AG04450 (cell line): Measurements from ENCODE around the gene PTGDS. TPM values are rescaled to one million over a fixed set of nuclear protein-coding genes. Genes with fewer than 3 reads are reported as not detected.

Source experiments
- CTCF ChIA-PET: fragments of 300-600, 350-600 bp; formaldehyde crosslinking; extraction: SDS; loops from one replicate; lab custom pipeline; 2022; ENCODE audit warnings: antibody characterized with exemption, inconsistent platforms; lab: Charles Lee
- POLR2A ChIA-PET: fragments of 350-600 bp; formaldehyde crosslinking; extraction: SDS; loops from one replicate; lab custom pipeline; 2021; ENCODE audit warnings: antibody characterized with exemption, inconsistent platforms; lab: Yijun Ruan, JAX
- DNase-seq: peaks from one replicate; pipeline ENCODE4 v3.0.0-alpha.2; 2011; ENCODE audit warnings: low read depth, low spot score
- H3K27ac ChIP-seq: one replicate; pipeline ENCODE4 v1.5.1; 2012; ENCODE audit warnings: low read depth, low read length, control low read depth
- H3K27me3 ChIP-seq: one replicate; pipeline ENCODE4 v1.6.0; 2012; ENCODE audit warnings: low read length; ENCODE audit not compliant: control insufficient read depth, insufficient read depth
- H3K4me3 ChIP-seq: 2 replicates; pipeline ENCODE4 v1.5.1; 2011; ENCODE audit warnings: mild to moderate bottlenecking, low read depth, low read length, control low read depth
- H3K9me3 ChIP-seq: 2 replicates; pipeline ENCODE4 v1.5.1; 2012; ENCODE audit warnings: low read length; ENCODE audit not compliant: control insufficient read depth, insufficient read depth
- polyA plus RNA-seq: library from polyadenylated mRNA; depleted of rRNA; stranded (reverse); fragments of >200 nt; gene quantifications from 2 replicates; pipeline ENCODE4 v1.2.3, GENCODE V29; 2011
- TF ChIP-seq, protein P1 (sequence below): IDR thresholded peaks from 2 replicates; pipeline ENCODE4 v1.5.1; 2011; ENCODE audit warnings: low read depth, low read length, control low read depth, inconsistent platforms

The PTGDS gene
- polyA plus RNA-seq, 1 experiment = 7.8 TPM

GRCh38 chr9:136994888-136995230, 17.6 kb downstream of the PTGDS start:
- ChIA-PET POLR2A (no interaction called here), CTCF (no interaction called here)
- Histone ChIP-seq H3K27me3 (no peaks in the 10 kb centered on the region), H3K27ac (no peak overlapping the region), H3K9me3 (peaks cover 12% of the 10 kb centered on the region), H3K4me3 (no peak overlapping the region)
- TF ChIP-seq, protein P1, sequence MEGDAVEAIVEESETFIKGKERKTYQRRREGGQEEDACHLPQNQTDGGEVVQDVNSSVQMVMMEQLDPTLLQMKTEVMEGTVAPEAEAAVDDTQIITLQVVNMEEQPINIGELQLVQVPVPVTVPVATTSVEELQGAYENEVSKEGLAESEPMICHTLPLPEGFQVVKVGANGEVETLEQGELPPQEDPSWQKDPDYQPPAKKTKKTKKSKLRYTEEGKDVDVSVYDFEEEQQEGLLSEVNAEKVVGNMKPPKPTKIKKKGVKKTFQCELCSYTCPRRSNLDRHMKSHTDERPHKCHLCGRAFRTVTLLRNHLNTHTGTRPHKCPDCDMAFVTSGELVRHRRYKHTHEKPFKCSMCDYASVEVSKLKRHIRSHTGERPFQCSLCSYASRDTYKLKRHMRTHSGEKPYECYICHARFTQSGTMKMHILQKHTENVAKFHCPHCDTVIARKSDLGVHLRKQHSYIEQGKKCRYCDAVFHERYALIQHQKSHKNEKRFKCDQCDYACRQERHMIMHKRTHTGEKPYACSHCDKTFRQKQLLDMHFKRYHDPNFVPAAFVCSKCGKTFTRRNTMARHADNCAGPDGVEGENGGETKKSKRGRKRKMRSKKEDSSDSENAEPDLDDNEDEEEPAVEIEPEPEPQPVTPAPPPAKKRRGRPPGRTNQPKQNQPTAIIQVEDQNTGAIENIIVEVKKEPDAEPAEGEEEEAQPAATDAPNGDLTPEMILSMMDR = no peak
- DNase-seq = no peak

DNA sequence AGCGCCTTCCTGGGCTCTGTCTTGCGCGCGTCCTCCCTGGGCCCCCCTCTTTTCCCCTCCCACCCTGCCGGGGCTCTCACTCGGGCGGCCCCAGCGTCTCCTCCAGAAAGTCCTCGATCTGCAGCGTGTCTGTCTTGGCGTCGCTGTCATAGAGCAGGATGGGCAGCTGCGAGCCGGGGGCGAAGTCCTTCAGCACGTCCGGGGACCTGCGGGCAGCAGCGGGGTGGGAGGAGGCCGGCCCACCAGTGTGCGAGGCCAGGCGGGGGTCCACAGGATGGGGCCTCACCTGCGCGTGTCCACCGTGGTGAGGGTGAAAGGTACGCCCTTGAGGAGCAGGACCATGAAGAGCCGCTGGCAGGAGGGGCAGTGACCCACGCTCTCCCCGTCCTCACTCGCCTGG, 18.1 kb downstream of the PTGDS start:
- no peaks in the 10 kb centered on the region for H3K27me3 ChIP-seq
- POLR2A ChIA-PET = no interaction called here
- H3K9me3 ChIP-seq = peaks cover 9% of the 10 kb centered on the region
- no peak for DNase-seq
- TF ChIP-seq, protein P1 = no peak
- CTCF ChIA-PET = interaction anchor here (1.5 kb wide), 1 partner anchor 34 kb away, joined by 9 read pairs; no protein-coding TSS in a partner anchor
- H3K27ac ChIP-seq = no peak overlapping the region
- H3K4me3 ChIP-seq = no peak overlapping the region

DNA sequence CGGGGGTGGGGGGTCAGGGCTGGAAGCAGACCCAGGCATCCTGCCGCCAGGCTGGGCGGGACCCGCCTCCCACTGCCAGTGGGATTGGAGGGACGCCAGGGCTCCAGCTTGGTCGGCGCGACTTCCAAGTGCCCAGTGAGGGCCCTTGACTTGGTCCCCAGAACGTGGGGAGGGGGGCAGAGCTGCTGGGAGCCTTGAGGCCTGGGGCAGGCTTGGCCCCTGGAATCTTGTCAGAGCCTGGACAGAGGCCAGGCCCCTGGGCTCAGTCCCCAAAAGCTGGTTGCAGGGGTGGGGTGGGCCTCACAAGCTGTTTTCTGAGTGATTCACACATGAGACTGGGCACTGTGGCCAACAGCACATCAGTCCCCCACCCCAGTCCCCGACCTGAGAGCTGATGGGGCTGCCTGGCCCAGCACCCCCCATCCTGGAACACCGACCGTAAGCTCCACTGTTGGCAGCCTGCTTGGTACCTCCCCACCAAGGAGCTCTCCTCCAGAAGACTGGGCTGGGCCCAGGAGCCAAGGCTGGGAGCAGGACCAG, 18.5 kb downstream of the PTGDS start:
- ChIA-PET CTCF (interaction anchor here (0.6 to 1.5 kb wide), 2 partner anchors 29 to 33 kb away, joined by 5 to 9 read pairs; no protein-coding TSS in a partner anchor), POLR2A (no interaction called here)
- Histone ChIP-seq H3K4me3 (no peak overlapping the region), H3K27ac (peak overlapping the region; percentile 31), H3K27me3 (no peaks in the 10 kb centered on the region), H3K9me3 (peaks cover 4% of the 10 kb centered on the region)
- TF ChIP-seq, protein P1 = no peak
- DNase-seq = no peak

- Histone ChIP-seq H3K27ac (peak within 1 kb of the TSS; percentile 31), H3K4me3 (no peak within 1 kb of the TSS), H3K27me3 (no peaks in the 10 kb centered on the region), H3K9me3 (no peaks in the 10 kb centered on the region; the same call in 1 of the 2 replicates)
- POLR2A ChIA-PET = no interaction called here
- no peak for DNase-seq
- CTCF ChIA-PET = interaction anchor here (0.6 to 1.5 kb wide), 3 partner anchors 28 to 39 kb away, joined by 4 to 9 read pairs (median 5); no protein-coding TSS in a partner anchor
- TF ChIP-seq, protein P1 = no peak
Measured at GRCh38 chr9:136996361-136997292, 19.3 kb downstream of the PTGDS start, which contains the start of gene CLIC3. Gene CLIC3 (minus strand): TSS chr9:136996568. CDS start chr9:136996543, 25 bp downstream.

- POLR2A ChIA-PET = no interaction called here
Measured at GRCh38 chr9:136997371-136997770, 20.1 kb downstream of the PTGDS start.

More at GRCh38 chr9:136997371-136997770, 20.1 kb downstream of the PTGDS start:
- no peak overlapping the region for H3K27ac ChIP-seq
- H3K27me3 ChIP-seq = peaks cover 3% of the 10 kb centered on the region
- H3K9me3 ChIP-seq = no peaks in the 10 kb centered on the region; the same call in 1 of the 2 replicates
- no peak overlapping the region for H3K4me3 ChIP-seq
- TF ChIP-seq, protein P1 = no peak
- no peak for DNase-seq
- CTCF ChIA-PET = no interaction called here
